HG02610 (cell line): ENCODE data around the gene DENND6B.
"Not testable (repeated sequence)": the region's sequence is repeated elsewhere in the genome, so short reads cannot be mapped to it uniquely, and the experiment has no call there.

Source experiments
- ATAC-seq: cut with Tn5 transposase; IDR thresholded peaks from one replicate; pipeline ENCODE4 v1.9.1; 2021; ENCODE audit warnings: mild to moderate bottlenecking, moderate library complexity; ENCODE audit not compliant: unreplicated experiment

The DENND6B gene

GRCh38 chr22:50273781-50274180 is 53.0 kb downstream of the DENND6B start:
- ATAC-seq: not testable (repeated sequence)

DNA sequence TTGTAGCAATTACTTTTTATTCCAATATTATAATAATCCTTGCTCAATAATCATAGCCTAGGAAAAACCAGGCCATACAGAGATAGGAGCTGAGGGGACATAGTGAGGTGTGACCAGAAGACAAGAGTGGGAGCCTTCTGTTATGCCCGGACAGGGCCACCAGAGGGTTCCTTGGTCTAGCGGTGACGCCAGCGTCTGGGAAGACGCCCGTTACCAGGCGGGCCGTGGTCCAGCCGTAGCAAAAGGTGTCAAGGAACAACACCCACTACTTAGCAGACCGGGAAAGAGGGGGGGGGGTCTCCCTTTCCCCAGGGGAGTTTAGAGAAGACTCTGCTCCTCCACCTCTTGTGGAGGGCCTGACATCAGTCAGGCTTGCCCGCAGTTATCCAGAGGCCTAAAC is 53.5 kb downstream of the DENND6B start:
- not testable (repeated sequence) for ATAC-seq

- ATAC-seq: no peak
These were observed 54.6 kb downstream of the DENND6B start for GRCh38 chr22:50272044-50272802.

DNA sequence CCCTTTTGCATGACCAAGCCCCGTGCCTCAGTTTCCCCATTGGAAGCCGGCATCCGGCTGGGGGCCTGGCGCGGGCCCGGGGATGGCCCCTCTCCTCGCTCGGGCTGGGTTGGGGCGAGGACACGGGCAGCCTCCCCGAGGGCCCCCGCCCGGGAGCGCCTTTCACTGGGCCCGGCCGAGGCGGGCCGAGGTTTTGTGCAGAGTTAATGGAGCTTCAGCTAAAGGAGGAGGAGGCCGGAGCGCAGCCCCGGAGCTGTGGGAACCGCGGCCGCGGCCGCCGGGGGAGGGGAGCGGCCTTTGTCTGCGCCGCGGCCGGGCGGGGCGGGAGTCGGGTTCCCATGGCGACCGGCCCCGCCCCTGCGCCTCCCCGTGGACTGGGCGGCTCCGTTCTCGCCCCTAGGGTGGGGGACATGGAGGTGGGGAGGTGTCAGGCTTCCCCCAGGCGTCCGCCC is 55.3 kb downstream of the DENND6B start:
- no peak for ATAC-seq

GRCh38 chr22:50270666-50271394 is 56.0 kb downstream of the DENND6B start:
- no peak for ATAC-seq

DNA sequence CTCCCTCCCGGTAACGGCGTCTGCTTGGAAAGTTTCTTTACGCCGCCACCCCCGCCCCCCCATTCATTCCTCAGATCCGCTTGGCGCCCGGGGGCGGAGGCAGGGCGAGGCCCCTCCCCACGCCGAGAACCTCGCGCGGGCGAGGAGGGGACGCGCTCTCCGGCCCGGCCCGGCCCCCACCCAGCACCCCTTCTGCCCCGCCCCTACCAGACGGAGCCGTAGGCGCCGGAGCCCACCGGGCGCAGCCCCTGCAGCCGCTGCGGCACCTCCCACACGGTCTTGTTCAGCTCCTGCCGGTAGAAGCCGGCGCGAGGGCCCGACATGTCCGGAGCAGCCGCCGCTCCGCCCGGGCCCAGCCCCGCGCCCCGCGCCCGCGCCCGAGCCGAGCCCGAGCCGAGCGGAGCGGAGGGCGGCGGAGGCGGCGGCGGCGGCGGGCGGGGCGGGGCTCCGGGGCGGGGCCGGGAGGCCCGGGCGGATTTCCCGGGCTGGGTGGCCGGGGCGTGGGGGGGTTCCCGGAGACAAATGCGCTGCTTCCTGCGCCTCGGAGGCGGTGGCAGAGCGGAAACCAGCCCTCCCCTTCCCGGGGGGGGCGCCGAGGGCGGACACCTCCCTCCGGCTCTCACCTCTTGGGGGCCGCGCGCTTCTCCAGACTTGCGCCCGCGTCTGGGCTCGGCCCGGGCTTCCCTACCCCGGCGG is 56.7 kb downstream of the DENND6B start, which contains the start of gene MAPK11:
Gene MAPK11 (minus strand): TSS at position 411 of the 696 bp plus-strand sequence. CDS start 88 bp downstream, at position 323.
- no peak for ATAC-seq

DNA sequence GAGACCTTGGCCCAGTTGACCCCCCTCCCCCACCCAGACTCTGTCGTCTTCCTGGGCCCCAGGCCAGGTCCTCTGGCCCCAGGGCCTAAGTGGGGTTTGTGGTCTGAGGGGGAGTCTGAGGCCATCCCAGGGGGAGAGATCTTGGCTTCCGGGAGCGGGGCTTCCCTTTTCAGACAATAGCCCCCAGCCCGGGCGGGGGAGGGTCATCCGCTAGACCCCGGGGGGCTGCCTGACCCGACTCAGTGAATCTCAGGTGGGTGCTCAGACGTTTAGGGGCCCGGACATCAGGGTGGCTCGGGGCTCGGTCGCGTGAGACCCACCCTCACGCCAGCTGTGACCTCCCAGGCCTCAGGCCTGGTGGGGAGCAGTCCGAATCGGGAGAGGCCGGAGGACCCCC is 57.2 kb downstream of the DENND6B start:
- no peak for ATAC-seq

- ATAC-seq: no peak
These were observed 58.1 kb downstream of the DENND6B start for GRCh38 chr22:50268655-50269113.

- no peak for ATAC-seq
These were observed 59.0 kb downstream of the DENND6B start for GRCh38 chr22:50267591-50268390.

DNA sequence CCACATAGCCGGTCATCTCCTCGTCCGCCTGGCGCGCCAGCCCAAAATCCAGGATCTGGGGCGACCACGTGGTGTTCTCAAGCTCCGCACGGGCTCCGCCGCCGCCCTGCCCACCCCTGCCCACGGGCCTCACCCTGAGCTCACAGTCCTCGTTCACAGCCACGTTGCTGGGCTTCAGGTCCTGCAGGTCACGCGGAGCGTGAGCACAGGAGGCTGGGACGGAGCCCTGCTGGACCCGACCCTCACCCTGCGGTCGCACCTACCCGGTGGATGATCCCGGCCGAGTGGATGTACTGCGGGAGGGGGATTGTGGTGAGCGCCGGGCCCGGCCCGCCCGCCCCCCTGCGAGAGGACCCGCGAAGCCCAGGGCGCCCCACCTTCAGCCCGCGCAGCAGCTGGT is 59.8 kb downstream of the DENND6B start:
- ATAC-seq: no peak

DNA sequence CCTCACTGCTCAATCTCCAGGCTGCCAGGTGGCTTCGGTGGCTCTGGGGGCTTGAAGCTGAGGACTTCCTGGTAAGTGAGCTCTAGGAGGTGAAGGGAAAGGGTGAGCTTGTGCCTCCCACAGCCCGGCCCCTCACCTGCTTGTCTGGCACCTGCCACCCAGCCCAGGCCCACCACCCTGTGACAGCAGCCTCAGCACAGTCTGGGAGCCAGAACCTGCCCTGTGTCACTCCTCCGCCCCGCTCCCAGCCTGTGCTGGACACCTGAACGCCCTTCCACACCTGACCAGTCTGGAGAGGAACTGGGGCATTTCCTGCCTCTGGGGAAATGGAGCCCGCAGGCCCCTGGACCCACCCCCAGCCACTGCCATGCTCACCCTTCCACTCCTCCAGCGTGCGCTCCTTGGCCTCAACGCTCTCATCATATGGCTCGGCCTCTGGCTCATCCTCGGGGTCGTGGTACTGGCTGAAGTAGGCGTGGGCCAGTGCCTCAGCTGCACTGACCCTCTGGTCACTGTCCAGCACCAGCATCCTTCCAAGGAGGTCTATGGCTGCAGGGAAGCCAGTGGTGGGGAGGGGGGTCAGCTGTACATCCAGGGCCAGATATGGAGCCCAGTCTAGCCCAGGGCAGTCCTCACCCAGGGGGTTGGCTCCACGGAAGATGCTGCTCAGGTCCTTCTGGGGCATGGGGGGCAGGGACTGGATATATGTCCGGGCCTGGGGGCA is 61.7 kb downstream of the DENND6B start:
- no peak for ATAC-seq

GRCh38 chr22:50264104-50264745 is 62.6 kb downstream of the DENND6B start:
- no peak for ATAC-seq

DNA sequence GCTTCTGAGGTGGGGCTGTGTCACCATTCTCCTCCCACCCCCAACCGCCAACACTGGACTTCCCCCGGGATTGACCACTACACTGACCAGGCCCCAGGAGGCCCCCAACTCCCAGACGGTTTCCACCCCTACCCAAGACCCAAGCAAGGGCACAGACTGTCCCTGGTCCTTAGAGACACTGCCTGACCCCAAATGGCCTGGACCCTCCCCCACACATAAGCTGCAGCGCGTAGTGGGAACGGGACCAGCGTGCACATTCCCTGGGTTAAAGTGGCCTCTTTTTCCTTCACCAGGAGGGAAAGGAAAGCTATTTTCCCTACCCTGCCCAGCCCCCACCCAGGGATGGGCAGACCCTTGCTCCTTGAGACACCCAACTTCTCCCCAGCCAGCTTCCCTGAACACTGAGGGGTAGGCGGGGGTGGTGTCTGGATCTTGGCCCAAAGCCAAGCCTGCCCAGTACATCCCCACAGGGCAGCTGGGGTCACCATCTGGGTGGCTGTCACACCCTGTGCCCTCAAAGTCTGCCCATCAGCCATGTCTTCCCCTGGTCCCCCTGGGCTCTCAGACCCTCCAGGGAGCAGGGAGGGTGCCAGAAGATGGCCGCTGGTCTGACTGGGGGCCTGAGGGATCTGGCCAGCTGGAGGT is 63.7 kb downstream of the DENND6B start:
- ATAC-seq: no peak

GRCh38 chr22:50262460-50262911 is 64.3 kb downstream of the DENND6B start:
- ATAC-seq: no peak

GRCh38 chr22:50261615-50262459 is 65.0 kb downstream of the DENND6B start, which contains the start of gene MAPK12:
Gene MAPK12 (minus strand): TSS chr22:50261683. CDS start chr22:50261509, 174 bp downstream.
- ATAC-seq: no peak

GRCh38 chr22:50260801-50261614 is 65.8 kb downstream of the DENND6B start:
- ATAC-seq: no peak

DNA sequence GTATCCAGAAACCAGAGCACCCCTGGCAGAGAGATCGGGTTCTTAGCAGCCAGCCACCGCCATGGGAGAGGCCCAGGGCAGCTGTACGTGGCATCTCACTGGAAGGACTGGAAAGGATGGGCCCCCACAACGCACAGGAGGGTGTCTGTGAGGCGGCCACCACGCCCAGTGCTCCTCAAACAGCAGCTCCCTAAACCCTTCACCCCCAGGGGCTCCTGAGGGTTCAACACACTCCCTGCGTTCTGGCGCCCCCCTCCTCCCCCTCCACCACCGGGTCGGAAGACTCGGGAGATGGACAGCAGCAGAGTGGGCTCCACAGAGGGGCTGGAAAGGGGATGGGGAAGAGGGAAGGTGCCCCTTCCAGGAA is 66.4 kb downstream of the DENND6B start:
- no peak for ATAC-seq
